GM18502 (cell line): ENCODE data around the gene FJX1.

Experiments used
- ATAC-seq: cut with Tn5 transposase; IDR thresholded peaks from one replicate; pipeline ENCODE4 v1.9.1; 2021; ENCODE audit warnings: mild to moderate bottlenecking; ENCODE audit not compliant: unreplicated experiment, poor library complexity

Gene FJX1

GRCh38 chr11:35617687-35618496 lies at the start of gene FJX1:
Gene FJX1, plus strand, starts transcription at chr11:35618460. Its CDS starts 177 bp downstream, at chr11:35618637.
- peak; percentile 44 for ATAC-seq

- ATAC-seq = no peak
Measured at GRCh38 chr11:35571696-35572095, 46.6 kb upstream of the FJX1 start.

GRCh38 chr11:35579557-35580396 lies 38.5 kb upstream of the FJX1 start:
- no peak for ATAC-seq

- no peak for ATAC-seq
Measured at GRCh38 chr11:35580397-35580781, 37.9 kb upstream of the FJX1 start.

- ATAC-seq = no peak
Measured at GRCh38 chr11:35582033-35582432, 36.2 kb upstream of the FJX1 start.

- no peak for ATAC-seq
Measured at GRCh38 chr11:35583126-35583525, 35.1 kb upstream of the FJX1 start.

- no peak for ATAC-seq
Measured at GRCh38 chr11:35583843-35584242, 34.4 kb upstream of the FJX1 start.

GRCh38 chr11:35584321-35584720 lies 33.9 kb upstream of the FJX1 start:
- no peak for ATAC-seq

GRCh38 chr11:35585416-35585815 lies 32.8 kb upstream of the FJX1 start:
- no peak for ATAC-seq

- no peak for ATAC-seq
Measured at GRCh38 chr11:35586222-35586621, 32.0 kb upstream of the FJX1 start.

GRCh38 chr11:35587972-35588371 lies 30.3 kb upstream of the FJX1 start:
- no peak for ATAC-seq

GRCh38 chr11:35588627-35589026 lies 29.6 kb upstream of the FJX1 start:
- no peak for ATAC-seq

GRCh38 chr11:35589281-35589680 lies 29.0 kb upstream of the FJX1 start:
- no peak for ATAC-seq

- no peak for ATAC-seq
Measured at GRCh38 chr11:35590412-35590811, 27.8 kb upstream of the FJX1 start.

GRCh38 chr11:35593143-35593542 lies 25.1 kb upstream of the FJX1 start:
- ATAC-seq = no peak

GRCh38 chr11:35594680-35595079 lies 23.6 kb upstream of the FJX1 start:
- ATAC-seq = no peak

GRCh38 chr11:35598254-35599125 lies 19.8 kb upstream of the FJX1 start:
- peak; percentile 88 for ATAC-seq

- ATAC-seq = no peak
Measured at GRCh38 chr11:35600331-35600838, 17.9 kb upstream of the FJX1 start.

- no peak for ATAC-seq
Measured at GRCh38 chr11:35602160-35602793, 16.0 kb upstream of the FJX1 start.

- no peak for ATAC-seq
Measured at GRCh38 chr11:35602979-35603378, 15.3 kb upstream of the FJX1 start.
